ENCODE results near the gene SPAAR.

Gene SPAAR

GRCh38 chr9:35945341-35946018 is 36.2 kb downstream of the SPAAR start:
- peak; percentile 46 for DNase-seq

DNA sequence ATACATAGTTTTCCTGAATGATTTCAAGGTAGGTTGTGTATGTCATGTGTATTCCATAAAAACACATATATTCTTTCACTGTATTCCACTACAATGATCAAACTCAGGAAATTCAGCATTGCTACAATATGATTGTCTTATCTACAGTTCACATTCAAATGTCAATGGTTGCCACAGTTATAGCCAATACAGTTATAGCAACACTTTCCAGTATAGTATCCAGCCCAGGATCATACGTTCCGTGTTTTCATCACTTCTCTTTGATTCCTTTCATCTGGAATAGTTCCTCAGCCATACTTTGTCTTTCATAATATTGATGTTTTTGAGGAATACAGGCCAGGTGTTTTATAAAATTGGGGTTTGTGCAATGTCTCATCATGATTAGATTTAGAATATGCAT is 39.2 kb downstream of the SPAAR start:
- no peak for DNase-seq

GRCh38 chr9:35948901-35949318 is 39.6 kb downstream of the SPAAR start:
- no peak for DNase-seq

DNA sequence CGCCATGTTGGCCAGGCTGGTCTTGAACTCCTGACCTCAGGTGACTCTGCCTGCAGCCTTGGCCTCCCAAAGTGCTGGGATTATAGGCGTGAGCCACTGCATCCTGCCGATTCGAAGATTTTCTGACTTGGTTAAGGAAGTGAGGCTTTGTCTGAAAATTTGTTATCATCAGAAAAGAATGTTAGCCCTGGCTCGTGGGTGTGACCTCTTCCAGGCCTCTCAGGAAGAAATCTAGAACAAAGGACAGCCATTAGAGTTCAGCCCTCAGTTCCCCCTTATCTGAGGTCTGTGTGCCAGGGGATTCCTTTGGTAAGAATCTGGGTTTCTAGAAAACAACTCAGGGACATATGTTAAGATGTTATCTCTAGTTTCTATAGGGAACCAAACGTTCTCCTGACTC is 42.4 kb downstream of the SPAAR start:
- DNase-seq = no peak

- DNase-seq = no peak
Measured at GRCh38 chr9:35952526-35953191, 43.4 kb downstream of the SPAAR start.

DNA sequence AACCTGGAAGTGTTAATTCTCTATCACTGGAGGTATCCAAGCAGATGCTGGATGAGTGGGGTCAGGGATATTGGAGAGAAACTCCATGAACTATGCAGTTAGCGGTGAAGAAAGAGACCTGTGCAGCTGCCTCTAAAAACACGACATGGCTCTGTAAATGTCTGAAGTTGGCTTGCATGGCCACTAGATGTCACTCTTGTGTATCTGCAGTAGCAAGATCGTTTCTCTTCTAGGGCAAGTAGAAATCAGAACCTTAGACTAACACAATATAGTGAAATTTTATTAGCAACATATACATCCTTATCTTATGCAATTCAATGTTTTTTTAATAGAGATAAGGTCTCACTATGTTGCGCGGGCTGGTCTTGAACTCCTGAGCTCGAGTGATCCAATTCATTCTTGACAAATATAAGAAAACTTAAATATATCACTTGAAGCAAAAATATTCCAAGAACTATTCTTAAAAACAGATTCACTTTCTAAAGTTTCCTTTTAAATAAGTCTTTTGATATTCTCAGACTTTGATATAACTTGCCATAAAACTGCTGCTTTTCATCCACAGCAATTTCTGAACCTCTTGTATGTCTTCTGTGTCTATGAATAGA is 45.8 kb downstream of the SPAAR start:
- DNase-seq = peak; percentile 51

GRCh38 chr9:35956651-35957050 is 47.4 kb downstream of the SPAAR start:
- no peak for DNase-seq

GRCh38 chr9:35958104-35958837 is 49.0 kb downstream of the SPAAR start, which contains the start of gene OR2S2:
Gene OR2S2 (minus strand): TSS chr9:35958154. CDS start chr9:35958098, 56 bp downstream.
- DNase-seq = no peak

DNA sequence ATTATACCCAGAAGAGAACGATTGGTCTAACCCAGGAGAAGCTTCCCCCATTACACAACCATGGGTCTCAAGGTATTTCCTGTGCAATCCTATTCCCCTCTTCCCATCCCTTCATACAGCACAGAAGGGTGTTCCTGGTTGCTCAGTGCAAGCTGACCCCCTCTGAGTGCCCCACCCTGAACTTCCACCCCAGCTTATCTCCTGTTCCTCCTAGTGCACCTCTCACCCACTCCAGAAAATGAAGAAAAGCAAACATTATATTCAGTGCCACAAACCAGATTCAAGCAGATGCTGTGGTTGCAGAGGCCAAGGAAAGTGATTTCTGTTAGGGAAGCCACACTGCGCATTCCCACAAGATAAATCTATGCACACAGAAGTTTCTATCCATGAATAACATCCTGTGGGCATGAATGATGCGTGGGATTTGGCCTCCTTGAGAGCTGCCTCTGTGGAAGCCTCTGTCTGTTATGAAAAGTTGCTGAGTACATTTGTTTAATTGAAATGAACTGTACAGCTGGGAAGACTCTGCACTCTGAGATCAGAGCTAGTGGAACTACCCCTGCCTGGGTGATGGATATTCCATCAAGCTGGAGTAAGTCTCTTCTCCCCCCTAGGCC is 50.9 kb downstream of the SPAAR start:
- no peak for DNase-seq
